ENCODE results near the gene MYBPHL.

- TF ChIP-seq CTCF (IDR thresholded peaks at IDR 0.05) (no peak), POLR2A (IDR thresholded peaks at IDR 0.05) (no peak), EP300 (IDR thresholded peaks at IDR 0.05) (no peak), POLR2AphosphoS5 (IDR thresholded peaks at IDR 0.05) (no peak)
Measured at GRCh38 chr1:109300650-109301151, 6.1 kb downstream of the MYBPHL start.
